Panc1 (cell line): ENCODE results near the gene MRPS16. TPM values are rescaled to one million over a fixed set of nuclear protein-coding genes. Genes with fewer than 3 reads are reported as not detected.

Experiments
- ATAC-seq: fragments of 200-7000 bp; cut with Tn5 transposase; 2 replicates; pipeline ENCODE4 v1.9.1; 2020; ENCODE audit warnings: mild to moderate bottlenecking, moderate library complexity
- BruUV-seq: library from RNA; stranded (reverse); fragments of 400-500 nt; replicated peaks from 2 replicates; lab custom pipeline; 2021; lab: Mats Ljungman, UMichigan
- CTCF ChIA-PET: fragments of 300-600 bp; sonication (Branson Sonifier 250); formaldehyde crosslinking; loops from one replicate; lab custom pipeline; 2022; ENCODE audit warnings: antibody characterized with exemption; lab: Charles Lee
- POLR2A ChIA-PET: fragments of 300-600 bp; sonication (Branson Sonifier 250); formaldehyde crosslinking; loops from one replicate; lab custom pipeline; 2022; ENCODE audit warnings: antibody characterized with exemption; lab: Charles Lee
- DNase-seq: peaks from one replicate; pipeline ENCODE4 v3.0.0-alpha.2; 2010; ENCODE audit warnings: low read depth, low spot score
- H3K27ac ChIP-seq: 2 replicates; pipeline ENCODE4 v1.5.1; 2011; ENCODE audit warnings: mild to moderate bottlenecking, low read length, inconsistent platforms
- H3K27me3 ChIP-seq: fragments of 200-500 bp; sonication (Bioruptor generic); 2 replicates; pipeline ENCODE4 v1.6.0; 2014; ENCODE audit warnings: low read length, inconsistent platforms; ENCODE audit not compliant: control insufficient read depth, insufficient read depth
- H3K36me3 ChIP-seq: fragments of 200-500 bp; sonication (Bioruptor generic); 2 replicates; pipeline ENCODE4 v1.5.1; 2014; ENCODE audit warnings: inconsistent platforms, mild to moderate bottlenecking, low read length, moderate library complexity; ENCODE audit not compliant: control insufficient read depth, insufficient read depth
- H3K4me1 ChIP-seq: 2 replicates; pipeline ENCODE4 v1.5.1; 2011; ENCODE audit warnings: inconsistent platforms, mild to moderate bottlenecking, low read length, moderate library complexity; ENCODE audit not compliant: control insufficient read depth, insufficient read depth
- H3K4me3 ChIP-seq, 2 experiments: 2 replicates each; pipeline ENCODE4 v1.5.1; 2011 to 2012; ENCODE audit warnings: low read depth in 2 of 2, low read length in 2 of 2, mild to moderate bottlenecking in 2 of 2, inconsistent platforms in 1 of 2, moderate library complexity in 1 of 2
- H3K9me3 ChIP-seq: fragments of 200-500 bp; sonication (Bioruptor generic); 2 replicates; pipeline ENCODE4 v1.5.1; 2014; ENCODE audit warnings: low read depth, mild to moderate bottlenecking, inconsistent platforms, low read length, moderate library complexity; ENCODE audit not compliant: control insufficient read depth, insufficient read depth
- CTCF ChIP-seq: fragments of 450-650 bp; IDR thresholded peaks from 2 replicates; pipeline ENCODE4 v1.5.1; 2017; ENCODE audit warnings: mild to moderate bottlenecking
- POLR2AphosphoS5 ChIP-seq: IDR thresholded peaks from 2 replicates; pipeline ENCODE4 v1.6.1; 2012; ENCODE audit warnings: mild to moderate bottlenecking, low read depth, low read length, moderate library complexity
- REST ChIP-seq, 2 experiments: IDR thresholded peaks; 2 replicates each; pipeline ENCODE4 v1.6.1; 2011 to 2012; ENCODE audit warnings: low read depth in 2 of 2, control low read depth in 1 of 2, low read length in 1 of 2, mild to moderate bottlenecking in 1 of 2, moderate library complexity in 1 of 2; ENCODE audit not compliant: insufficient read depth in 1 of 2
- SIN3A ChIP-seq: IDR thresholded peaks from 2 replicates; pipeline ENCODE4 v1.6.1; 2012; ENCODE audit warnings: low read depth, mild to moderate bottlenecking, low read length, moderate library complexity, borderline replicate concordance; ENCODE audit not compliant: insufficient read depth
- TCF7L2 ChIP-seq: IDR thresholded peaks from 2 replicates; pipeline ENCODE4 v1.6.1; 2011; ENCODE audit warnings: mild to moderate bottlenecking, low read depth, low read length, inconsistent platforms
- in situ Hi-C: cut with HindIII; loops from 2 replicates; pipeline ENCODE4 v1.10.0; 2016; ENCODE audit warnings: low sequenced_read_pairs, low pct_unique_long_range_greater_than_20kb
- intact Hi-C: fragments of 100-400 bp; cut with micrococcal nuclease; formaldehyde crosslinking; loops from one replicate; pipeline ENCODE4 v1.10.0; 2022; ENCODE audit not compliant: unreplicated experiment
- total RNA-seq: library from RNA; stranded (reverse); gene quantifications from one replicate; pipeline ENCODE4 v1.2.1, GENCODE V29; 2021; ENCODE audit not compliant: unreplicated experiment

The MRPS16 gene
- total RNA-seq, 1 experiment from 2014 or later, result 199 TPM

GRCh38 chr10:73210395-73211105, 41.9 kb downstream of the MRPS16 start:
- ChIA-PET CTCF (no interaction called here), POLR2A (no interaction called here)
- in situ Hi-C loops, result no loop called here
- BruUV-seq, result no TSS peak
- Histone ChIP-seq H3K27me3 (no peaks in the 10 kb centered on the region), H3K4me3 (no peak overlapping the region), H3K4me1 (no peaks in the 10 kb centered on the region), H3K36me3 (no peaks in the 10 kb centered on the region), H3K9me3 (no peaks in the 10 kb centered on the region), H3K27ac (no peak overlapping the region)
- no peak for TF ChIP-seq CTCF
- no peak for TF ChIP-seq REST (IDR thresholded peaks at IDR 0.05; ENCODE audit: insufficient read depth in 1 of 2, low read depth in 2 of 2, low read length in 1 of 2)
- DNase-seq, result no peak
- intact Hi-C loops, result no loop called here
- ATAC-seq, result no peak

GRCh38 chr10:73209705-73210104, 42.7 kb downstream of the MRPS16 start:
- DNase-seq (no peak), ATAC-seq (no peak)
- no TSS peak for BruUV-seq
- Histone ChIP-seq H3K4me3 (no peak overlapping the region), H3K27ac (no peak overlapping the region), H3K27me3 (no peaks in the 10 kb centered on the region), H3K36me3 (no peaks in the 10 kb centered on the region), H3K4me1 (no peaks in the 10 kb centered on the region), H3K9me3 (no peaks in the 10 kb centered on the region)
- CTCF ChIA-PET, result no interaction called here
- intact Hi-C loops, result no loop called here
- in situ Hi-C loops, result no loop called here
- POLR2A ChIA-PET, result no interaction called here
- TF ChIP-seq POLR2AphosphoS5, result no peak
- no peak for TF ChIP-seq TCF7L2
- TF ChIP-seq REST (IDR thresholded peaks at IDR 0.05; ENCODE audit: insufficient read depth in 1 of 2, low read depth in 2 of 2, low read length in 1 of 2), result no peak
- TF ChIP-seq CTCF, result no peak
- TF ChIP-seq SIN3A, result no peak
